ENCODE measurements around the gene OSBPL10.

Gene OSBPL10

GRCh38 chr3:31955581-31955980, 25.5 kb downstream of the OSBPL10 start:
- no peak for DNase-seq

GRCh38 chr3:31953636-31954035, 27.4 kb downstream of the OSBPL10 start:
- DNase-seq, result no peak

- no peak for DNase-seq
Observed at GRCh38 chr3:31953091-31953490, 28.0 kb downstream of the OSBPL10 start.

- DNase-seq, result no peak
Observed at GRCh38 chr3:31952205-31952604, 28.9 kb downstream of the OSBPL10 start.

- no peak for DNase-seq
Observed at GRCh38 chr3:31948280-31948679, 32.8 kb downstream of the OSBPL10 start.

- DNase-seq, result no peak
Observed at GRCh38 chr3:31947671-31948091, 33.4 kb downstream of the OSBPL10 start.

GRCh38 chr3:31947162-31947561, 33.9 kb downstream of the OSBPL10 start:
- DNase-seq, result no peak

- DNase-seq, result no peak
Observed at GRCh38 chr3:31946484-31947081, 34.5 kb downstream of the OSBPL10 start.

GRCh38 chr3:31945738-31946052, 35.4 kb downstream of the OSBPL10 start:
- no peak for DNase-seq

GRCh38 chr3:31943041-31943440, 38.0 kb downstream of the OSBPL10 start:
- DNase-seq, result no peak

- no peak for DNase-seq
Observed at GRCh38 chr3:31942446-31942845, 38.6 kb downstream of the OSBPL10 start.

GRCh38 chr3:31937225-31937624, 43.8 kb downstream of the OSBPL10 start:
- no peak for DNase-seq

GRCh38 chr3:31936420-31937060, 44.5 kb downstream of the OSBPL10 start:
- no peak for DNase-seq

GRCh38 chr3:31934866-31935265, 46.2 kb downstream of the OSBPL10 start:
- DNase-seq, result no peak

- no peak for DNase-seq
Observed at GRCh38 chr3:31934018-31934417, 47.0 kb downstream of the OSBPL10 start.

GRCh38 chr3:31932990-31933389, 48.1 kb downstream of the OSBPL10 start:
- no peak for DNase-seq

GRCh38 chr3:31929826-31930502, 51.1 kb downstream of the OSBPL10 start:
- DNase-seq, result no peak

GRCh38 chr3:31927811-31928210, 53.3 kb downstream of the OSBPL10 start:
- DNase-seq, result no peak

- no peak for DNase-seq
Observed at GRCh38 chr3:31926543-31926942, 54.5 kb downstream of the OSBPL10 start.

GRCh38 chr3:31925271-31925630, 55.8 kb downstream of the OSBPL10 start:
- DNase-seq, result no peak

- DNase-seq, result no peak
Observed at GRCh38 chr3:31924610-31925270, 56.3 kb downstream of the OSBPL10 start.

- DNase-seq, result no peak
Observed at GRCh38 chr3:31922962-31923361, 58.1 kb downstream of the OSBPL10 start.

- no peak for DNase-seq
Observed at GRCh38 chr3:31921837-31922236, 59.2 kb downstream of the OSBPL10 start.

- DNase-seq, result no peak
Observed at GRCh38 chr3:31920310-31920709, 60.8 kb downstream of the OSBPL10 start.
